Measurements from ENCODE around the gene DEFB121.

- TF ChIP-seq EZH2phosphoT487 (IDR thresholded peaks at IDR 0.05; ENCODE audit: insufficient read depth, low read depth) (no peak), EZH2 (IDR thresholded peaks at IDR 0.05; ENCODE audit: insufficient read depth, poor library complexity, severe bottlenecking) (no peak)
Measured at GRCh38 chr20:31425797-31426196, 19.8 kb upstream of the DEFB121 start.

Data from GM23248 (cell line).